Measurements from ENCODE around the gene PPBP.
"Not testable (repeated sequence)": the region's sequence is repeated elsewhere in the genome, so short reads cannot be mapped to it uniquely, and the experiment has no call there.

Gene PPBP

DNA sequence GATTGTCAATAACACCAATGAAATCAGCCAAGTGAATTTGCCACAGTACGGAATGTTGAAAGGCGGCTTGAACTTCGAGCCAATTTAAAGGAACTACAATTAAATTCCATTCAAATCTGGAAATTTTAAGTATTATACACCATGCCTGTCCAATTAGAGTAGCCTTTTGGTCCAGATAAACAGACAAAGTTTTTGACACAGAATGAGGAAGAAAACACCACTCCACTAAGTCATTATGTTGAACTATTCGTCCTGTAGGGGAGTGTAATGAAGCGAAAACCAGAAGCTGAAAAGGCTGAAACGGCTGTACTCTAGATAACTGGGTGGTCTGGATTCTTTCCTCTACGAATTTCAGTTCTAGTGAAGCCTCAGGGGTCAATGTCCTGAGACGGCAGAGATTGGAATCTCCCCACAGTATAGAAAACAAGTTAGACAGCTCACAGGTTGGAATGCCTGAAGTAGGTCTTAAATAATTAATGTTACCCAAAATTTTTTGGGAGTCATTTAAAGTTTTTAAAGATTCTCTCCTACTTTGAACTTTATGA, 37.5 kb downstream of the PPBP start:
- DNase-seq (ENCODE audit: low read depth in 1 of 2, low spot score in 1 of 2): not testable (repeated sequence)

GRCh38 chr4:73948990-73949706, 38.8 kb downstream of the PPBP start:
- DNase-seq (ENCODE audit: low read depth in 1 of 2, low spot score in 1 of 2): no peak

DNA sequence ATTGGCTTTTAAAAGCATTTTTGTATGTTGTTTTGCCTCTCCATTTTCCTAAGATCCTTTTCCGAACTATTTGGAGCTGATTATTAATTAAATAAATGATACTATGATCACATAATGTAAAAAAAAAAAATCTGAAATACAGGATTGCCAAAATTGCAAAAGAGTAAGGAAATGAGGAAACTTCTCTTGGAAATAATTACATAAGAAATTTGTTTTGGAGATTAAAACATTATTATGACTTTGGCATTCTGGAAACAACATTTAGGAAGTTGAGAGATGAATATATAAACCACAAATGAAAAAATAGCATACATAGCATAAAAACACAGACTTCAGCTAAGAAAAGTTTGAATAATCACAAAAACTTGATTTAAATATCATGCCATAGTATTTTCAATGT, 39.7 kb downstream of the PPBP start:
- no peak for DNase-seq (ENCODE audit: low read depth in 1 of 2, low spot score in 1 of 2)

- DNase-seq (ENCODE audit: low read depth in 1 of 2, low spot score in 1 of 2): no peak
Observed at GRCh38 chr4:73947239-73947985, 40.6 kb downstream of the PPBP start.

DNA sequence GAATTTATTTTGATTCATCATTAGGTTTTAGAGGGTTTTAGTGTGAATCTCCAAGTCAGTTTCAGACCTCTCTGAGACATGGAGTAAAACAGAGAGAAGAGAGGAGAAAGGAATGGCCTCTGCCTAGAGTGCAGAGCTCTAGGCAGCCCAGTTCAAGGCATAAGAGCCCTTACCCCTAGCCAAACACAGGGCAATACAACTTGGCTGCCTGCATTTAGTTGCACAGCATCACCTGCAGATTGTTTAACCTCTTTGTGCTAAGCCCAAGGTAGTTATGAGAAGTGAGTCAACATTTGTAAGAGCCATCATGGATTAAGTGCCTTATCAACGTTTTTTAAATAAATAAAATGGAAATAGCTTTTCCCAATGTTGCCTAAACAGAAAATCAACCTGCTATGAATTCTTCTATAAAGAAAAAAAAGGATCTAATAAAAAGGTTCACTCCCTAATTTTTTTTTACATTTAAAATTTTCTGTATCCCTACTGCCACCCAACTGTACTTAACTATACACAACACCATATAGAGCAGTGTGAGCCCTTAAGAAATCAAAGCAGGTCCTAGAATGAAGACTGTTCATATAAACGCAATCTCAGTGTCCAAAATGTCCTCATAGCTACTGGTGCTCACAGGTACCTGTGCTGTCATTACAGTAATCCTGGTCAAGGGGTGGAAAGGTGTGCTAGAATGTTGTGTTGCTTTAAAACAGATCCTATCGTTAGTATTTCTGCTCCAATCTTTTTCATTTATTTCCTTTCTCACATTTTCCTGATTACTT, 42.1 kb downstream of the PPBP start:
- DNase-seq (ENCODE audit: low read depth in 1 of 2, low spot score in 1 of 2): no peak

DNA sequence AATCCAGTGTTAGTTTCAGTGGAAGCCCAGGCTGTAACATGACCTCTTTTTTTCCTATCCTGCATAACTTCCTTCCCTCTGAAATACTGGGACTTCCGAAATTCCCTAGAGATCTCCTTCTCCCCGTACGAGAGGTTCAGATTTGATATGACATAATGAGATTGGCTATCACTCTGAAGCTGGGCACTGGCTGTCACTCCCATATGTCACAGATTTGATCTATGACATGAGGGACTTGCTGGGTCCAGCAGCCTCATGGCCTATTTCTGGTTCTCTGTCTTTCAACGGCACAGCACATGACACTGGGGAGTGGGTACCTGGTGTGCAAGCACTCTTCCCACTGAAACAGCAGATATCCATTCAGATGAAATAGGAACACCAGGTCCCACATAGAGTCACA, 42.9 kb downstream of the PPBP start:
- no peak for DNase-seq (ENCODE audit: low read depth in 1 of 2, low spot score in 1 of 2)

DNA sequence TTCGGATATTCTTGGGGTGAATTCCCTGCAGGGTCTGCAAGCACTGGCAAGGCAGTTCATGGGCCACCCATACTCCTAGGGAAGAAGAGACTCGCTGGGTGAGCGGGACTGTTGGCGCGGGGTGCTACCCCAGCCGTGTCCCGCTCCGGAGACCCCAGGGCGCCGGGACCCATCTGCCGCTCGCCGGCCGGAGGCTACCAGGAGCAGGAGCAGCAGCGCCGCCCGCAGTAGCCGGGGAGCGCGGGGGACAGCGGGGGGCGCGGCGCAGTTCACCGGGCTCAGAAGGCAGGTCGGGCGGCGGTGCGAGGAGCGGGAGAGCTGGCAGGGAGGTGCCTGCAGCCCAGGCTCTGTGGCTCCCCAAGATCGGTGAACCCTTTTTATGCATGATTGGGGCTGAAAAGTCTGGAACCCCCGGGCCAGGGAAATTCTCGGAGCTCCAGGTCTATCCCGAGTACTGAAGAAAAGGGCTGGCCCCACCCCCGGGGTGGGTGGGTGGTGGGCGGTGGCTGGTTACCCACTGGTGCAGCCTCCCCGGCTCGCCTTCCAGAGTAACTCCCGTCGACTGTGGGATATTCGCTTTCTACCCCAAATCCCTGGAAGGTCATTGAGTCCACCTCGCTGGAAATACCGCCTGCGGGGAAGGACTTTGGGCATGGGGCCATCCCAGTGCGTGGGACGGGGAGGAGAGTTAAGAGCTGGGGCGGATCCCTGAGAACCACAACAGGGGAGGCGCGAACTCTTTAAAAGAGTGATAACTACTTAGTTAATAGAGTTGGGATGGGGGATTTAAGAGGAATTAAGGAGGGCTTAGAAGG, 43.7 kb downstream of the PPBP start:
- DNase-seq (ENCODE audit: low read depth in 1 of 2, low spot score in 1 of 2): no peak

DNA sequence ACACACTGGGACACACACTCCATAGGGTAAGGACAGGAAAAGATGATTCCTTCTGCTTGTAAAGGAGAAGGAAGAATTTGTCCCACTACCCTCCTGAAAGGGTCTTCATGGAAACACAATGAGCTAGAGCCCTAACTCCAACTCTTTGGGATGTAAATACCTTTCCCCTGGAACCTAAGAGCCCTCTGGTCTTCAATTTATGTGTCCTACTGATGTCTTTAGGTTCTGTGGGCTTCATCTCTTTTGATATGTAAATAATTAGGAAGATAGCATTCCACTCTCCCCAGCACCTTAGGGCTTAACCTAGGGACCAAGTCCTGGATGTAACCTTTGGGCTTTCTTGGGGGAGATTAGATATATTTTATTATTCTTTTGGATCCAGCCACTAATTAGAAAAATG, 44.4 kb downstream of the PPBP start:
- DNase-seq (ENCODE audit: low read depth in 1 of 2, low spot score in 1 of 2): no peak

- no peak for DNase-seq (ENCODE audit: low read depth in 1 of 2, low spot score in 1 of 2)
Observed at GRCh38 chr4:73936969-73937368, 51.0 kb downstream of the PPBP start.

Measured in stimulated activated CD4-positive, alpha-beta T cell treated with anti-CD3 and anti-CD28 coated beads, Interleukin-15, amount 100 ng/mL, for 1 hour (primary cell).